ENCODE measurements around the gene PPOX.
A peak's percentile ranks its signal among the peaks of the same experiment; 100 is the strongest.

PPOX gene

DNA sequence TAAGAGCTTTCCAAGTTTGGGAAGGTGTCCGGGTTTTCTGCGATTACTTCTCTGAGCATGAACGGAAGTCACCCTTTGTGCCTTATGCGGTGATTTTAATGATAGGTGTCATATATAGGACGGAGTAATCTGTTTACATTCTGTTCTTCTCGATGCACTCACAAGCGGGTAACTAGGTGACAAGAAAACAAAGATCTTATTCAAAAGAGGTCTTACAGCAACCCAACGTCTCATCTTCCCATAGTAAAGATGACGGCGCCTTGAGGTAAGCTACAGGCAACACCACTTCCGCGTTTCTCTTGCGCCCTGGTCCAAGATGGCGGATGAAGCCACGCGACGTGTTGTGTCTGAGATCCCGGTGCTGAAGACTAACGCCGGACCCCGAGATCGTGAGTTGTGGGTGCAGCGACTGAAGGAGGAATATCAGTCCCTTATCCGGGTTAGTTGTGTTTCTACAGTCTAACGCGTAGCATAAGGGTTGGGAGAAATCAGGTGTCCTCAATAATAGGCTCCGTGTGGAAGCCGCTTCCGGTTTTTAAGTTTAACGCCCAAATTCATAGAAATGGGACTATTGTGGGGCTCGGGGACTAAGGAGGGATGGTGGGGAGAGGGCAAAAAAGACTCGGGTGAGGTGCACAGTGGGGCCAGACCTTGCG lies 12.4 kb upstream of the PPOX start, which contains the start of gene UFC1:
UFC1 (plus strand) TSS at position 297 of the 656 bp plus-strand sequence; CDS start at position 317, 20 bp downstream.
- peak; percentile 93 for DNase-seq

DNA sequence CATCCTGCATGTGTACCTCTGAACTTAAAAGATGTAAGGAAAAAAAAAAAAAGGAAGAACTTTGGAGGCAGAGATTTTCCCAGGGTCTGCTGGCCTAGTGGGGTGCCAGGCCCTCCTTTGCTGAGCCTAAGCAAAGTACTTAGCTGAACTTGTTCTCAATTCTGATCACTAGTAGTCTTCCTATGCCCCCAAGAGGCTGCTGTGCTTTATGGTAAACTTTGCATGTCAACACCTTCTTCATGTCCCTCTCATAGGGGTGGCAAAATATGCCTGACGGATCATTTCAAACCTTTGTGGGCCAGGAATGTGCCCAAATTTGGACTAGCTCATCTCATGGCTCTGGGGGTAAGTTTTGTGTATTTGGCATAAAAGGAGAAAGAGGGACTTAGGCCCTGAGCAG lies 8.4 kb upstream of the PPOX start:
- no peak for DNase-seq

DNA sequence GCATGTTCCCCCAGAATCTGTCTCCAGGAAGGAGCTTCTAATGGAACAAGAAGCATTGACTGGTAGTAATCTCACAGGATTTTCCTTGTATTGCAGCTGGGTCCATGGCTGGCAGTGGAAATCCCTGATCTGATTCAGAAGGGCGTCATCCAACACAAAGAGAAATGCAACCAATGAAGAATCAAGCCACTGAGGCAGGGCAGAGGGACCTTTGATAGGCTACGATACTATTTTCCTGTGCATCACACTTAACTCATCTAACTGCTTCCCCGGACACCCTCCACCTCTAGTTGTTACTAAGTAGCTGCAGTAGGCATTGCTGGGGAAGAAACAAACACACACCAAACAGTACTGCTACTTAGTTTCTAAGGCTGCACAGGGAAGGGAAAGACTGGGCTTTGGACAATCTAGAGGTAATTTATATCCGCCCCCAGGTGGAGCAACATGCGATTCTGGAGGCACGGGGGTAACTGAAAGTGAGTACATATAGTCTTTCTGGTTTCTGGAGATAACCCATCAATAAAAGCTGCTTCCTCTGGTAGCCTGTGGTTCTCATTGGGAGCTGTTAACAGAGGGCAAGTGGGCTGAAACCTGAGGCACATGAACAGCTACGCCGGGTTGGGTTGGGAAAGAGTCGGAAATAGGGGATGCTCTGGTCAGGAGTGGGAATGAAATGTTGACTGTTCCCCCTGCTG lies 7.8 kb upstream of the PPOX start:
- no peak for DNase-seq

DNA sequence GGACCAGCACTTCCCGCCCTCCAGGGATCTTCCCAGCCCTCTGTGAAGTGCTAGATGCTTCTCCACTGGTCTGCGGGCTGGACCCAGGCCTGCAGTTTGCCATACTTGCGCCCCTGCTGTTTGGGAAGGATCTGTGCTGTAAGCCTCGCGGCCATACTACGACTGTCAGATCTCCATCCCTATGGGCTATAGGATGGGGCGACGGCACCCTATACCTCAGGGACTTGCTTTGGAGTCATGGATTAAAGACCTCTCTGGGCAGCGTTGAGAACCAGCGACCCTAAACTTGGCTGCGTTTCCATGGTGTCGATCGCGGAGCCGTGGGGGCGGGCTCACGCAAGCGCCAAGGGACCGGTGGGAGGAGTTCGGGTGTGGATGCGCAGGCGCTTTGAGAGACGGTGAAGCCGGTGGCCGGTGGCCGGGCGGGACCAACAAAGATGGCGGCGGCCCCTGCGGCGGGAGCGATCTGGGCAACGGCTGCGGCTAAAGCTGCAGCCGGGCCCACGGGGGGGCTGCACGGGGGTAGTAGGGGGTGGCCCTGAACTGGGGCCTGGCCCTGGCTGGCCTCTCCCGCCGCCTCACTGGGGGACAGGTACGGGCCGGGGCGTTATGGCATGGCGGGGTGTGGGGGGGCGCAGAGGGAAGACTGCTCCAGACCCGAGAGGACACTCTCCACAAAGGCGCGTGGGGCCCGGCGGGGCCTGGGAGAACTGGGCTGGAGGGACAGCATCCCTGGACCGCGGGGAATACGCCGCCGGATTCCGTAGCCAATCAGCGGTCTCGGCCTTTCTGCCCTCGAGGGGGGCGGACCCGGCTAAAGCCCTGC lies 6.9 kb upstream of the PPOX start, which contains the start of gene USP21:
USP21 (plus strand) TSS at position 414 of the 826 bp plus-strand sequence. CDS start 1,141 bp downstream, outside the sequence.
- DNase-seq = peak; percentile 97

DNA sequence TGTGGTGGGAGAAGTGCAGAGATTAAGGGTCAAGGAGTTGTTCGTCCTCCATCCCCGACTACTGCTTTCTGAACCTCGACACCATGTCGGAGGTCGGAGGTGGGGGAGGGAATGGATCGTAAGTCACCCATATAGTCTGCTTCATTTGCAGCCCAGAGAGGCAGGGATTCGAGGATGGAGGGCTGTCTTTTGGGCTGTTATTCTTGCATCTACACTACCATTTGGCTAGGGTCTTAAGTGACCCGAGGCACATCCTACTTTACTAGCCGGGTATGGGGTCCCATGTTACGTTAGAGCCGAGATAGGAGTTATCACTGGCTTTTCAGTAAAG lies 6.3 kb upstream of the PPOX start:
- DNase-seq = no peak

DNA sequence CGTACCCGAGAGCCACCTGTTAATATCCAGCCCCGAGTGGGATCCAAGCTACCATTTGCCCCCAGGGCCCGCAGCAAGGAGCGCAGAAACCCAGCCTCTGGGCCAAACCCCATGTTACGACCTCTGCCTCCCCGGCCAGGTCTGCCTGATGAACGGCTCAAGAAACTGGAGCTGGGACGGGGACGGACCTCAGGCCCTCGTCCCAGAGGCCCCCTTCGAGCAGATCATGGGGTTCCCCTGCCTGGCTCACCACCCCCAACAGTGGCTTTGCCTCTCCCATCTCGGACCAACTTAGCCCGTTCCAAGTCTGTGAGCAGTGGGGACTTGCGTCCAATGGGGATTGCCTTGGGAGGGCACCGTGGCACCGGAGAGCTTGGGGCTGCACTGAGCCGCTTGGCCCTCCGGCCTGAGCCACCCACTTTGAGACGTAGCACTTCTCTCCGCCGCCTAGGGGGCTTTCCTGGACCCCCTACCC lies 5.5 kb upstream of the PPOX start:
- DNase-seq = no peak

DNA sequence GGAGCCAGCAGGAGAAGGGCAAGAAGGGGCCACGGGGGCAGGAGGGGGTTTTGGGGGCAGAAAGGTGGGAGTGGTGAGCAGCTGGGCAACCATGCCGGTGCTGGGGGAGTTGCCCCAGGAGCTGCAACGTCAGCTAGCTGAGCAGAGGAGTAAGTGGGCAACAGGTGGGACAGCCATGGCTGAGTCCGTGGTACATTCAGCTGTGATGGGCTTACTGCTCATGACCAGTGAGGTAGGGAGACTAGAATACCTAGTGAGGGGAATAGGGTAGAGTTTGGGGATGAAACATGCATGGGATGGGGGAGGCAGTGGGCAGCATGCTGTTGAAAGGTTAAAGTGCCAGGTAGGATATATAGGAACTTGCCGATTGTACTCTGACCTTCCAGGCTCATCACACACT lies 4.6 kb upstream of the PPOX start:
- DNase-seq = no peak

DNA sequence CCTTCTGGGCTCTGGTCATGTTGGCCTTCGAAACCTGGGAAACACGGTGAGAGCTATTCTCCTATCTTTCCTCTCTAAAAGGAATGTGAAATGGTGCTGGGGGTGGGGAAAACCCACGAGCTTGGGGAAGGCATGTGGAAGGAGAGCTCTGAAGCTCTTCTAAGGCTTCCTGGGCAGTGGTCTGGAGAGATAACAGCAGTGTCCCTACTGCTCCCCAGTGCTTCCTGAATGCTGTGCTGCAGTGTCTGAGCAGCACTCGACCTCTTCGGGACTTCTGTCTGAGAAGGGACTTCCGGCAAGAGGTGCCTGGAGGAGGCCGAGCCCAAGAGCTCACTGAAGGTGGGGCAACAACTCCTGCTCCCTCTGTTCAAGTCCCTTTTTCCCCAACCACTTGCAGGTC lies 4.2 kb upstream of the PPOX start:
- DNase-seq = no peak

DNA sequence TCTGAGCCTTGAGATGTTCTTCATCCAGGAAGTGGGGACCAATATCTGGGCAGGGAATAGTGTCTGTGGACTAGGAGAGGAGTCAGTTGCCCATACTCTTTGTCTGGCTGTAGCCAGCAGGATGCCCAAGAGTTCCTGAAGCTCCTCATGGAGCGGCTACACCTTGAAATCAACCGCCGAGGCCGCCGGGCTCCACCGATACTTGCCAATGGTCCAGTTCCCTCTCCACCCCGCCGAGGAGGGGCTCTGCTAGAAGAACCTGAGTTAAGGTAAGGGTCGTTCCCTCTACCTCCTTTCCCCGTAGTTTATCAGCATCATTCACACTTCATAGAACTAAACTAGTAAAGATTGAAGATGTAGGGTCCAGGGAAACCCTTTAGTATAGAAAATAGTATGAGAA lies 3.4 kb upstream of the PPOX start:
- DNase-seq = no peak

DNA sequence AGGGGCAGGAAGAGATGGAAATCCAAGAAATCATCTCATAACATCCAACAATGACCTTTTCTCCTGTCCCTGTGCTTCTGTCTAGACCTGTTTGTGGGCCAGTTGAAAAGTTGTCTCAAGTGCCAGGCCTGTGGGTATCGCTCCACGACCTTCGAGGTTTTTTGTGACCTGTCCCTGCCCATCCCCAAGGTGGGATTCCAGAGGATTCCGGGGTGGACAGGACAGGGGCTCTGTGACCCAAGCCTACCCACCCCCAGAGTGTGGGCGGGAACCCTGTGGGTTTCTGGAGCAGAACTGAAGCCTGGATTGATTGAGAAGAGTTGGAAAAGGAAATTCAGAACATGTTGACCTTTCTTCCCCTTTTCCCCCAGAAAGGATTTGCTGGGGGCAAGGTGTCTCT lies 2.4 kb upstream of the PPOX start:
- DNase-seq = no peak

DNA sequence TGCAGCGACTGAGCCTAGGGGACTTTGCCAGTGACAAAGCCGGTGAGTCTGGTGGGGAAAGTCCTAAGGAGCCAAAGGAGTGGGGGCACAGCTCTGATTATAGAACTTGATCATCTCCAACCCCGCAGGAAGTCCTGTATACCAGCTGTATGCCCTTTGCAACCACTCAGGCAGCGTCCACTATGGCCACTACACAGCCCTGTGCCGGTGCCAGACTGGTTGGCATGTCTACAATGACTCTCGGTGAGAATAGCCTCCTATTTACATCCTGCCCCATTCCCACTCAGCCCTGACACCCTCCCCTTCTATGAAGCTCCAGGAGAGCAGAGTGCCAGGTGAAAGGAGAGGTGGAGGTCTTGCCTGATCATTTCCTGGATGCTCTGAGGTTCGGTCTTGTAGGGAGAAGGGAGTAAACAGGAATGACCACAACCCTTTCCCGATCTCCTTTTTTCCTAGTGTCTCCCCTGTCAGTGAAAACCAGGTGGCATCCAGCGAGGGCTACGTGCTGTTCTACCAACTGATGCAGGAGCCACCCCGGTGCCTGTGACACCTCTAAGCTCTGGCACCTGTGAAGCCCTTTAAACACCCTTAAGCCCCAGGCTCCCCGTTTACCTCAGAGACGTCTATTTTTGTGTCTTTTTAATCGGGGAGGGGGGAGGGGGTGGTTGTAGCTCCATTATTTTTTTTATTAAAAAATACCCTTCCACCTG lies 1.2 kb upstream of the PPOX start:
- no peak for DNase-seq

DNA sequence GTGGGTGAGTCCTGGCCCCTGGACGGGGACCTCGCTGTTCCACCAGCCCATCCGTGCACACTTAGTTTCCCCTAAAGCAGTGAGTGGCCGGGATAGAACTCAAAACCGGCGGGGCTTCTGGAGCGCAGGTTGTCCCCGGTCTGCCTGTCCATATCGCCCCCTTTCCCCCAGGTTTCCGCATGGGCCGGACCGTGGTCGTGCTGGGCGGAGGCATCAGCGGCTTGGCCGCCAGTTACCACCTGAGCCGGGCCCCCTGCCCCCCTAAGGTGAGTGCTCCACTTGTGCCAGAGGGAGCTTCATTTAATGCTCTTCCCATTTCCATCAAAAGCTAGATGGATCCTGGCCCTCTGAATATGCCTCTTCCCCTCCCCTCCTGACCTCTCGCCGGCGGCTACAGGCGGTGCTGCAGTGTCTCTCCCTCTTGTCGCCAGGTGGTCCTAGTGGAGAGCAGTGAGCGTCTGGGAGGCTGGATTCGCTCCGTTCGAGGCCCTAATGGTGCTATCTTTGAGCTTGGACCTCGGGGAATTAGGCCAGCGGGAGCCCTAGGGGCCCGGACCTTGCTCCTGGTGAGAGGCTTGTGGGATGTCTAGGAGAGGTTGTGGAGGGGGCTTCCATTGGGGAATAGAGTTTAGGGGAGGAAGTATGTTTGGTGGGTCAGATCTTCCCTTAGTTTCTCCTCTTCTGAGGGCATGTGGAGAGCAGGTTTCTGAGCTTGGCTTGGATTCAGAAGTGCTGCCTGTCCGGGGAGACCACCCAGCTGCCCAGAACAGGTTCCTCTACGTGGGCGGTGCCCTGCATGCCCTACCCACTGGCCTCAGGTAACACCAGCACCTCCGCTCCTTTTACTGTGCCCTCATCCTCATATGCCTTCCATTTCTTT lies 683 bp downstream of the PPOX start:
- DNase-seq = peak; percentile 48

DNA sequence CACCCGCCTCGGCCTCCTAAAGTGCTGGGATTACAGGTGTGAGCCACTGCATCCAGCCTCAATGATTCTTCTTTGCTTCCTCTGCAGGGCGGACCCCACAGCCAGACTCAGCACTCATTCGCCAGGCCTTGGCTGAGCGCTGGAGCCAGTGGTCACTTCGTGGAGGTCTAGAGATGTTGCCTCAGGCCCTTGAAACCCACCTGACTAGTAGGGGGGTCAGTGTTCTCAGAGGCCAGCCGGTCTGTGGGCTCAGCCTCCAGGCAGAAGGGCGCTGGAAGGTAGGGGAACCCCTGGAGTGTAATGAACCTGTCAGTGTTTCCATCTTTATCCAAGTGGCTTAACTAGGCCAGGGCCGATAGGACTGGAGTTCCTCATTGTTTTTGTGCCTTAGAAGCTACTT lies 2.7 kb downstream of the PPOX start:
- DNase-seq = no peak

DNA sequence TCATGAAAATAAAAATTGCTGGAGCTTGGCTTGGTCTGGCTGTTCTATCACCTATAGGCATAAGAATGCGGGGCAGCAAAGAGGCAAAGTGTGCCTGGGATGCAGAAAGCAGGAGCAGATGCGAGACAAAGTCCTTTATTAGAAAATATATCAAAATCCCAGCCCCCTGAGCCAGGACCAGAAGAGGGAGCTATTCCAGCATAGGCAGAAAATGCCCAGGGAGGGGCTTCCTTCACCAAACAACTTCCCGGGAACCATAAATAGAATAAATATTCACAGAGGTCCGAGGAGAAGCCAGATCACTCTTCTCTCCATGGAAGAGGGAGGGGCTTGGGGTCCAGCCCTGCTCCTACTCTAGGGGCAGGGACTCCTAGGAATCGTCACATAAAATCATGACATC lies 5.0 kb downstream of the PPOX start:
- DNase-seq = no peak

DNA sequence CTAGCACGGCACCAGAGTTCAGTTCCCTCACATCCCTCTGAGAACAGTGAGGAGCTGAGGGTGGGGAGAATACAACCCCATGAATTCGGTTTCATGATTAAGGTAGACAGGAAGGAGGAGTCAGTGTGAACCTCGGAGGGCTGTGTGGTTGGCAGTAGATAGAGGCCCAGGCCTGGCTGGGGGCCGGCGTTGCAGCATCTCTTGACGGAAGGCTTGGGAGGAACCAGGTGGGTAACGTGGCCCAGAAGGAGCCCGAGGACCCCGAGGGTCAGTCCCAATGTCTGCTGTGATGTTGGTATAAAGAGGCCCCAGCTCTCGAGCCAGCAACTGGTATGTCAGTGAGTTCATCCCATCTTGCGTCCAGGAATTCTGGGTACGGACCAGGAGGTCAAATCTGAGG lies 5.5 kb downstream of the PPOX start:
- DNase-seq = no peak

DNA sequence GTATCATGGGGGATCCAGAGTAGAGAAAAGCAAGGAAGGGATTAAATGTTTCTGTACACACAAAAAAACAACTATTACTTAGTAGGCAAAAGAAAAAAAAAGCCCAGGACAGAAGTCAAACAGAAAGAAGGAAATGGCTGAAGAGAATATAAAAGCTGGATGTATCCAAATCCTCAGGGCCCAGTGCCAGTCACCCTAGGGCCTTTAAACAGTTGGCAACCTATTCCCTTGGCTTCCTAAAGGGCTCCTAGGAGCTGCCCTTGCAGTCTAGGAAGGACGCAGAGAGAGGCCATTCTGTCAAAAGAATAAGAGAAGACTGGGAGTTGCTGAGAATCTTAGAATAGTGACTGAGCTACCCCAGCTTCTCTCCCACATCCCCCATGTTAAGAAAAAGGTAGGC lies 6.1 kb downstream of the PPOX start:
- no peak for DNase-seq

DNA sequence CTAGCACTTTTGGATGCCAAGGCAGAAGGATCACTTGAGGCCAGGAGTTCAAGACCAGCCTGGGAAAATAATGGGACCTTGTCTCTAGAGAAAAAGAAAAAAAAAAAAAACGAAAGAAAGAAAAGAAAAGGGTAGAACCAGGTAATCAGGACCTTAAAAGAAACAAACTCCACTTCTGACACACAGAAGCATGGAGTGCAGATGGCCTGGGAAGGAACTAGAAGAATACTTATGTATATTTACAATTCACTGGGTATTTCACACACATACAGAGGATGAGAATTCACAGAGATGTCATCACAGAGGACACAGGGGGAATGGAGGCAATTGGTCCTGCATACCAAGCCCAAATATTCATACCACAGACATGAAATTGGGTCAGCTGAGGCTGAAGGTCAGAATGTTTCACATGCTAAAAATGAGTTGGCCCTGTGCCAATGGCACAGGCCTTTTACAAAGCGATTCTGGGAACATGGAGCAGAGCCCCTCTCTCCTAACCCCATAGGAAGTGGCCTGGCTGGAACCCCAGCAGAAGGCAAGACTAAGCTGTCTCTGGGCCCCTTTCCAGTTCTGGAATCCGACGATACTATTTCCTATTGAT lies 6.7 kb downstream of the PPOX start:
- no peak for DNase-seq

DNA sequence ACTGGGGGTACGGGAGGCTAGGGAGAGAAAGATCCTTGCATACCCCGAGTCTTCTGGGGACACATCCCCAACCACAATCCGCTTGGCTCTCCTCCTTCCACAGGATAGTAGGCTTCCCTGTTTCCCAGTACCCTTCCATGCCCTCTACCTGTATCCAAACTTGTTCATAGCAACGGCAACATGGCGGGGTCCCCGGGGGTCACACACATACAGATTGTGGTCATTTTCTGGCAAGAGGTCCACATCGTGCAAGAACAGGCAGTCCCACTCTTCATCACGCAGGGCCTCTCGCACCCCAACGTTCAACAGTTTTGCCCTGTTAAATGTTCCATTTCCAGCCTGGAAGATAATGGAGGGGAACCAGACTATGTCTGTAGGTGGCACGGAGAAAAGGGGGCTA lies 7.5 kb downstream of the PPOX start:
- DNase-seq = no peak

DNA sequence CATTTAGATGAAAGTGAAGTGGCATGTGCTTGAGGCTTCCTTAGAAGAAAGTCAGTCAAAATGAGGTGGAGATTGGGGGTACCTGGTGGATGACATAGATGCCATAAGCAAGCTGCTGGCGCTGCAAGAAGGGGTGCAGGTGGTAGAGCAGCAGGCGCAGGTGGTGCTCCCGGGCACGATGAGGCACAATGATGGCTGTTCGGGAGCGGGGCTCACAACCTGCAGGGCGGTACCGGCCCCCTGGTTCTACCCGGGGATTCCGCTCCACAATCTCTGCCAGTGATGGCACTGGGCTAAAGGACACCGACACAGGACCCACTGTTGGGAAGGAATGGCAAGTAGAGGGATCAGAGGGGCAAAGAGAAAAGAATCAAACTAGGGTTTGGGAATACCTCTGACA lies 8.7 kb downstream of the PPOX start:
- DNase-seq = no peak

DNA sequence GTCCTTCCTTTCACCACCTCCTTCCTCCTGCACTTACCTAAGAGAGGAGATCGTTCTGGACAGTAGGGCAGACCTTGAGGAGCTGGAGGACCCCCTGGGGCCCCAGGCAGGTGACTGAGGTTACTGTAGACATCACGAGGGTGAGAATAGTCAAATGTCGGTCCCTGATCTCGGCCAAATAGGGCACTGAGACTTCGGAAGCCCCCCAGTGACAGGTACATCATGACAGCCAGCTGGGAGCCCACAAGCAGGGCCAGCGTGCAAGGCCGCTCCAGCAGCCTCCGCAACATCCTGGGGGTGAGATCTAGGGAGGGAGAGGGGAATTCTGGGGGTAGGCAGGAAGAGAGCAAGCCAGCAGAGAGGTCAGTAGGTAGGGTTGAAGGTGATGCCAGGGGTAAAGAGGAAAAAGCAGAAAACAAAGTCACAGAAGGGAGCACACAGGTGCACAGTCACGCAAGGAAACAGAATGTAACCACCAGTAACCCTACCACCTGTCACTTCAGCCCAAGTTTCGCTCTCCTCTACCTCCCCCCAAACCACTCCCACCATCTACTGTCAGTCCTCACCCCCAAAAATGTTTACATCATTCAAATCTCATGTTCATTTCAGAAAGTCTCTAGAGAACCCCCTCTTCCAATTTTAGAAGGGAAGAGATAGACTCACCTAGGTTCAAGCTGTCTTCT lies 9.7 kb downstream of the PPOX start:
- peak; percentile 56 for DNase-seq

DNA sequence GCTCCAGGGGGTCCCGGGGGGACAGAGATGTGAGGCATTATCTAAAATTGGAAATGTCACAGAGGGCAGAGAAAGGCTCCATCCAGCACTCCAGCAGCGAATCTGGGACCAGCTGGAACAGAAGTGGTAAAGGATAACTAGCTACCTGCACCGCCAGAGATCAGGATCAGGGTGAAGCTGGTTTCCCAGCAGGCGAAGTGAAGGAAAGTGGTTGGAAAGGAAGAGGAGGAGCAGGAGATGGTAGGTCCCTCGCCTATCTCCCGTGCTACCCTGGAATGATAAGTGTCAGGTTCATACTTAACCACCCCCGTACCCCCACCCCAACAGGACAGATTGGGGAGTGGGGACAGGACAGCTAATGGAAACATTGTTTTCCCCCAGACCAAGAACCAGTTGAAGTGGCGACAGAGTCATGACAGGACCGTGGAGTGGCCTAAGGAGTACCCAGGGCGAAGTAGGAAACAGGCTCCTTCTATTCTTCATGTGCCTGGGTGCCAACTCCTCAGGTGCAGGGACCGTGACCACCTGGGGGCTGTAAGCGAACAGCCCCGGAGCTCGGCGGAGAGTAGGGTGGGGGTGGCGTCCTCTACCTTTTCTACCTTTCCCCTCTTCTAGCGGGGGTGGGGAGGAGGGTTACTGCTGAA lies 10.4 kb downstream of the PPOX start:
- no peak for DNase-seq

Measured in RPMI8226 (cell line).